ENCODE results near the gene RBMS3.

GRCh38 chr3:29307295-29307694, 26.4 kb downstream of the RBMS3 start:
- TF ChIP-seq CTCF (IDR thresholded peaks at IDR 0.05) (no peak), EZH2 (IDR thresholded peaks at IDR 0.05) (no peak)
